IMR-90 (cell line): Measurements from ENCODE around the gene FAM199X. TPM values are rescaled to one million over a fixed set of nuclear protein-coding genes. Genes with fewer than 3 reads are reported as not detected.

ENCODE experiments used
- ATAC-seq: fragments of 200-7000 bp; cut with Tn5 transposase; 2 replicates; pipeline ENCODE4 v1.9.1; 2020; ENCODE audit warnings: low read depth, mild to moderate bottlenecking, moderate library complexity
- BruUV-seq: library from RNA; stranded (reverse); fragments of 400-500 nt; replicated peaks from 2 replicates; lab custom pipeline; 2021; lab: Mats Ljungman, UMichigan
- CTCF ChIA-PET: fragments of 300-600 bp; formaldehyde crosslinking; extraction: SDS; loops from one replicate; lab custom pipeline; 2021; ENCODE audit warnings: antibody characterized with exemption; lab: Yijun Ruan, JAX
- POLR2A ChIA-PET: fragments of 300-600 bp; sonication (Branson Sonifier 250); formaldehyde crosslinking; loops from one replicate; lab custom pipeline; 2022; ENCODE audit warnings: antibody characterized with exemption; ENCODE audit not compliant: unreplicated experiment; lab: Charles Lee
- DNase-seq: peaks from one replicate; pipeline ENCODE4 v3.0.0; 2013
- H2AFZ ChIP-seq: replicated peaks from 2 replicates; pipeline ENCODE3; 2013; ENCODE audit warnings: low read length, mild to moderate bottlenecking; ENCODE audit not compliant: poor library complexity
- H2AK5ac ChIP-seq: 2 replicates; pipeline ENCODE4 v1.6.1; 2013; ENCODE audit warnings: low read depth, low read length, inconsistent platforms
- H2AK9ac ChIP-seq: replicated peaks from 2 replicates; pipeline ENCODE3; 2013; ENCODE audit warnings: mild to moderate bottlenecking, low read depth, low read length, moderate library complexity; ENCODE audit not compliant: poor library complexity
- H2BK120ac ChIP-seq: 2 replicates; pipeline ENCODE4 v1.6.1; 2013; ENCODE audit warnings: low read depth, low read length, inconsistent platforms
- H2BK15ac ChIP-seq: 3 replicates; pipeline ENCODE4 v1.6.1; 2013; ENCODE audit warnings: low read depth, low read length, inconsistent platforms
- H2BK20ac ChIP-seq: 2 replicates; pipeline ENCODE4 v1.6.1; 2013; ENCODE audit warnings: low read depth, mild to moderate bottlenecking, inconsistent platforms, low read length, moderate library complexity
- H2BK5ac ChIP-seq: 2 replicates; pipeline ENCODE4 v1.6.1; 2013; ENCODE audit warnings: mild to moderate bottlenecking, low read depth, low read length, inconsistent platforms; ENCODE audit not compliant: poor library complexity, severe bottlenecking
- H3K14ac ChIP-seq: replicated peaks from 2 replicates; pipeline ENCODE4 v1.6.1; 2013; ENCODE audit warnings: low read depth, low read length, inconsistent platforms
- H3K18ac ChIP-seq: 2 replicates; pipeline ENCODE4 v1.6.1; 2013; ENCODE audit warnings: low read depth, low read length, control low read depth
- H3K23ac ChIP-seq: 2 replicates; pipeline ENCODE4 v1.6.1; 2013; ENCODE audit warnings: low read depth, low read length, inconsistent platforms
- H3K27ac ChIP-seq: 2 replicates; pipeline ENCODE4 v1.5.1; 2013; ENCODE audit warnings: mild to moderate bottlenecking, control low read depth, low read length; ENCODE audit not compliant: insufficient read depth
- H3K27me3 ChIP-seq: 2 replicates; pipeline ENCODE4 v1.6.1; 2013; ENCODE audit warnings: low read length; ENCODE audit not compliant: control insufficient read depth, insufficient read depth
- H3K36me3 ChIP-seq: 2 replicates; pipeline ENCODE4 v1.6.1; 2013; ENCODE audit warnings: low read length, mixed read lengths; ENCODE audit not compliant: control insufficient read depth, insufficient read depth
- H3K4ac ChIP-seq: 2 replicates; pipeline ENCODE4 v1.6.1; 2013; ENCODE audit warnings: low read depth, low read length, inconsistent platforms
- H3K4me1 ChIP-seq: 2 replicates; pipeline ENCODE4 v1.6.1; 2013; ENCODE audit warnings: low read length, mixed read lengths; ENCODE audit not compliant: control insufficient read depth, insufficient read depth
- H3K4me2 ChIP-seq: 2 replicates; pipeline ENCODE4 v1.6.1; 2013; ENCODE audit warnings: low read depth, mild to moderate bottlenecking, control low read depth, low read length, moderate library complexity
- H3K4me3 ChIP-seq: 2 replicates; pipeline ENCODE4 v1.5.1; 2013; ENCODE audit warnings: low read depth, mild to moderate bottlenecking, control low read depth, low read length, moderate library complexity; ENCODE audit not compliant: insufficient read depth
- H3K56ac ChIP-seq: 2 replicates; pipeline ENCODE4 v1.6.1; 2013; ENCODE audit warnings: low read length, inconsistent platforms; ENCODE audit not compliant: insufficient read depth; ENCODE audit errors: extremely low read depth
- H3K79me1 ChIP-seq, 2 experiments: 2 replicates each; pipeline ENCODE4 v1.6.1; 2013; ENCODE audit warnings: low read length in 2 of 2, inconsistent platforms in 1 of 2, low read depth in 1 of 2
- H3K9ac ChIP-seq: 2 replicates; pipeline ENCODE4 v1.6.1; 2013; ENCODE audit warnings: low read depth, low read length, control low read depth
- H3K9me1 ChIP-seq: 2 replicates; pipeline ENCODE4 v1.6.1; 2013; ENCODE audit warnings: low read length, inconsistent platforms; ENCODE audit not compliant: insufficient read depth
- H3K9me3 ChIP-seq: 2 replicates; pipeline ENCODE4 v1.6.1; 2013; ENCODE audit warnings: low read length; ENCODE audit not compliant: control insufficient read depth, insufficient read depth
- H4K20me1 ChIP-seq: 2 replicates; pipeline ENCODE4 v1.6.1; 2013; ENCODE audit warnings: low read length, inconsistent platforms; ENCODE audit not compliant: insufficient read depth
- H4K5ac ChIP-seq: 2 replicates; pipeline ENCODE4 v1.6.1; 2013; ENCODE audit warnings: mild to moderate bottlenecking, low read depth, low read length, control low read depth
- H4K8ac ChIP-seq, 2 experiments: 2 replicates each; pipeline ENCODE4 v1.6.1; 2013; ENCODE audit warnings: low read depth in 2 of 2, low read length in 2 of 2, control low read depth in 1 of 2, inconsistent platforms in 1 of 2
- H4K91ac ChIP-seq: 2 replicates; pipeline ENCODE4 v1.6.1; 2013; ENCODE audit warnings: low read depth, low read length, inconsistent platforms; ENCODE audit not compliant: insufficient read depth
- FOS ChIP-seq: fragments of 150-350 bp; IDR thresholded peaks from 2 replicates; pipeline ENCODE4 v1.6.1; 2016; ENCODE audit warnings: low read depth, low read length
- WGBS, 2 experiments: methylation state at CpG; one replicate each; pipeline versions ENCODE4 v1.1.5 to v1.1.7; 2013; ENCODE audit warnings: missing lambda C conversion rate in 2 of 2; ENCODE audit not compliant: insufficient read length in 1 of 2; ENCODE audit errors: extremely low coverage in 2 of 2; 5-methylcytosine and 5-hydroxymethylcytosine counted together
- dilution Hi-C: fragments of 300-500 bp; cut with HindIII; formaldehyde crosslinking; loops from one replicate; pipeline ENCODE4 v1.14.3; 2018; ENCODE audit warnings: low sequenced_read_pairs; ENCODE audit not compliant: unreplicated experiment
- in situ Hi-C: fragments of 300-500 bp; cut with MboI; formaldehyde crosslinking; loops from 3 replicates; pipeline ENCODE4 v1.14.3; 2019; ENCODE audit warnings: low sequenced_read_pairs, inconsistent platforms, mixed read lengths
- intact Hi-C: fragments of 100-400 bp; cut with micrococcal nuclease; formaldehyde crosslinking; loops from 2 replicates; pipeline ENCODE4 v1.10.0; 2022
- polyA plus RNA-seq, 3 experiments: library from polyadenylated mRNA; depleted of rRNA; stranded (reverse); fragments of >200 nt; gene quantifications; 2 replicates each; pipeline ENCODE4 v1.2.3, GENCODE V29; 2012; ENCODE audit warnings: low replicate concordance in 1 of 3
- total RNA-seq: library from RNA; depleted of rRNA; stranded (reverse); fragments of >200 nt; gene quantifications from 2 replicates; pipeline ENCODE4 v1.2.3, GENCODE V29; 2012

FAM199X gene
- total and polyA plus RNA-seq, 2 of the 4 experiments (the other 2 are of a cell fraction): 4.0 to 13.8 TPM

DNA sequence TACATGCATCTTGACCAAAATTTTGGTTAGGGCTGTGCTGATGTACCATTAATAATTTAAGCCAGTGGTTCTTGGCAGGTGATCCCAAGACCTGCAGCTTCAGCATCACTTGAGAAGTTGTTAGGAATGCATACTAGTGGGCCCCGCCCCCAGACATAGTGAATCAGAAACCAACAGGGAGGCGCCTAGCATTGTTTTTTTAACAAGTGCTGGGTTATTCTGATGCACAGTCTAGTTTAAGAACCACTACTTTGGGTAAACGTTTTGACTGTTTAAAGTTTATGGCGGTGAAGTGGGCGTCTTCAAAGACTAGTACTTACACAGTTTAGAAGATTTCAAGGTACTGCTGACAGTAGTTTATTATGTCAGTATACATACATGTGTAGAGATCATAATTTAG, 23.6 kb downstream of the FAM199X start:
- intact Hi-C loops (loop anchor here (10.0 kb wide), 2 partner anchors 155 to 1005 kb away; no protein-coding TSS in a partner anchor), in situ Hi-C loops (no loop called here), dilution Hi-C loops (no loop called here)
- Histone ChIP-seq H2BK5ac (no peak overlapping the region), H3K4ac (no peak overlapping the region), H3K4me3 (no peak overlapping the region), H3K79me1 (no peaks in the 10 kb centered on the region), H3K23ac (no peak overlapping the region), H3K27ac (no peak overlapping the region), H2AK9ac (no peak overlapping the region), H4K91ac (no peak overlapping the region), H3K9me3 (no peaks in the 10 kb centered on the region), H3K18ac (no peak overlapping the region), H3K56ac (no peak overlapping the region), H3K36me3 (peaks cover 11% of the 10 kb centered on the region), H4K5ac (no peak overlapping the region), H2BK20ac (no peak overlapping the region), H3K4me2 (no peak overlapping the region), H3K9me1 (no peaks in the 10 kb centered on the region), H3K9ac (no peak overlapping the region), H2BK120ac (no peak overlapping the region), H4K20me1 (no peaks in the 10 kb centered on the region), H3K14ac (no peak overlapping the region), H4K8ac (no peak overlapping the region), H3K4me1 (no peaks in the 10 kb centered on the region), H2AK5ac (no peak overlapping the region), H2AFZ (no peak overlapping the region), H2BK15ac (no peak overlapping the region), H3K27me3 (no peaks in the 10 kb centered on the region; the same call in 1 of the 2 replicates)
- DNase-seq (no peak), ATAC-seq (no peak)
- no CpG with 5 or more reads among the region's 5 CpGs for WGBS, 2 experiments
- CTCF ChIA-PET: no interaction called here
- TF ChIP-seq FOS: no peak
- POLR2A ChIA-PET: no interaction called here
- no TSS peak for BruUV-seq
